ENCODE data around the gene C20orf202. TPM values are rescaled to one million over a fixed set of nuclear protein-coding genes. Genes with fewer than 3 reads are reported as not detected.

Gene C20orf202
- polyA plus RNA-seq, 1 of the 3 experiments (the other 2 are of a cell fraction): not detected

- no peaks in the 10 kb centered on the region for H3K27me3 ChIP-seq (ENCODE audit: insufficient read depth)
- no peaks in the 10 kb centered on the region for H3K9me2 ChIP-seq
- POLR2A ChIA-PET: no interaction called here
- H3K36me3 ChIP-seq (replicated peaks in 1 of 2; ENCODE audit: control insufficient read depth in 1 of 2, insufficient read depth in 2 of 2, low read length in 1 of 2): peaks cover 28 to 91% of the 10 kb centered on the region in 2 experiments
- no peak overlapping the region for H3K27ac ChIP-seq (ENCODE audit: low read depth in 2 of 2, low read length in 1 of 2)
- no peak overlapping the region for H3K4me3 ChIP-seq (ENCODE audit: low read depth in 2 of 2, low read length in 1 of 2)
- no peak overlapping the region for H2AFZ ChIP-seq (ENCODE audit: low read depth)
- no peaks in the 10 kb centered on the region for H3K4me1 ChIP-seq (ENCODE audit: control insufficient read depth in 1 of 2, insufficient read depth in 2 of 2, low read depth in 1 of 2, low read length in 1 of 2)
- no peaks in the 10 kb centered on the region for H3K79me2 ChIP-seq (ENCODE audit: insufficient read depth)
- TF ChIP-seq, protein P1, sequence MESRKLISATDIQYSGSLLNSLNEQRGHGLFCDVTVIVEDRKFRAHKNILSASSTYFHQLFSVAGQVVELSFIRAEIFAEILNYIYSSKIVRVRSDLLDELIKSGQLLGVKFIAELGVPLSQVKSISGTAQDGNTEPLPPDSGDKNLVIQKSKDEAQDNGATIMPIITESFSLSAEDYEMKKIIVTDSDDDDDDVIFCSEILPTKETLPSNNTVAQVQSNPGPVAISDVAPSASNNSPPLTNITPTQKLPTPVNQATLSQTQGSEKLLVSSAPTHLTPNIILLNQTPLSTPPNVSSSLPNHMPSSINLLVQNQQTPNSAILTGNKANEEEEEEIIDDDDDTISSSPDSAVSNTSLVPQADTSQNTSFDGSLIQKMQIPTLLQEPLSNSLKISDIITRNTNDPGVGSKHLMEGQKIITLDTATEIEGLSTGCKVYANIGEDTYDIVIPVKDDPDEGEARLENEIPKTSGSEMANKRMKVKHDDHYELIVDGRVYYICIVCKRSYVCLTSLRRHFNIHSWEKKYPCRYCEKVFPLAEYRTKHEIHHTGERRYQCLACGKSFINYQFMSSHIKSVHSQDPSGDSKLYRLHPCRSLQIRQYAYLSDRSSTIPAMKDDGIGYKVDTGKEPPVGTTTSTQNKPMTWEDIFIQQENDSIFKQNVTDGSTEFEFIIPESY (IDR thresholded peaks at IDR 0.05; ENCODE audit: borderline replicate concordance, low read depth): no peak
- TF ChIP-seq FOXJ3 (CRISPR knock-in tag; IDR thresholded peaks at IDR 0.05) (no peak), EZH2phosphoT487 (IDR thresholded peaks at IDR 0.05; ENCODE audit: borderline replicate concordance, low read depth) (no peak), JUND (IDR thresholded peaks at IDR 0.05) (no peak), EP300 (IDR thresholded peaks at IDR 0.05; ENCODE audit: borderline replicate concordance in 1 of 2, low read depth in 1 of 2, low read length in 1 of 2) (no peak), MXI1 (IDR thresholded peaks at IDR 0.05; ENCODE audit: low read depth, low read length) (no peak), RFX5 (IDR thresholded peaks at IDR 0.05; ENCODE audit: low read length) (no peak), GATA2 (CRISPR knock-in tag; IDR thresholded peaks at IDR 0.05) (no peak), PBX3 (IDR thresholded peaks at IDR 0.05) (no peak), MAX (IDR thresholded peaks at IDR 0.05; ENCODE audit: low read depth) (no peak), YY1 (IDR thresholded peaks at IDR 0.05; ENCODE audit: low read depth) (no peak)
- TF ChIP-seq, protein P2, sequence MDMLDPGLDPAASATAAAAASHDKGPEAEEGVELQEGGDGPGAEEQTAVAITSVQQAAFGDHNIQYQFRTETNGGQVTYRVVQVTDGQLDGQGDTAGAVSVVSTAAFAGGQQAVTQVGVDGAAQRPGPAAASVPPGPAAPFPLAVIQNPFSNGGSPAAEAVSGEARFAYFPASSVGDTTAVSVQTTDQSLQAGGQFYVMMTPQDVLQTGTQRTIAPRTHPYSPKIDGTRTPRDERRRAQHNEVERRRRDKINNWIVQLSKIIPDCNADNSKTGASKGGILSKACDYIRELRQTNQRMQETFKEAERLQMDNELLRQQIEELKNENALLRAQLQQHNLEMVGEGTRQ (IDR thresholded peaks at IDR 0.05; ENCODE audit: borderline replicate concordance, low read depth, low read length): no peak
- H4K20me1 ChIP-seq (ENCODE audit: insufficient read depth): no peaks in the 10 kb centered on the region; the same call in 1 of the 2 replicates
- H3K4me2 ChIP-seq: no peak overlapping the region
- no peaks in the 10 kb centered on the region for H3F3A ChIP-seq (replicated peaks; ENCODE audit: insufficient read depth)
- CTCF ChIA-PET: interaction anchor here (0.6 to 1.3 kb wide), 4 partner anchors 13 to 208 kb away, joined by 3 to 4 read pairs (median 3); no protein-coding TSS in a partner anchor
- WGBS (ENCODE audit: low lambda C conversion rate): 95% methylated on average over 7 of the region's 7 CpGs
- H3K9ac ChIP-seq: no peak overlapping the region
- DNase-seq: no peak
- no peaks in the 10 kb centered on the region for H3K9me3 ChIP-seq
Measured at GRCh38 chr20:1164871-1165270, 38.4 kb upstream of the C20orf202 start.

GRCh38 chr20:1165521-1165920, 37.7 kb upstream of the C20orf202 start:
- WGBS (ENCODE audit: low lambda C conversion rate): 64% methylated on average over 1 of the region's 1 CpG
- H3K9me2 ChIP-seq: no peaks in the 10 kb centered on the region
- no peaks in the 10 kb centered on the region for H3K79me2 ChIP-seq (ENCODE audit: insufficient read depth)
- no peaks in the 10 kb centered on the region for H3K9me3 ChIP-seq
- H4K20me1 ChIP-seq (ENCODE audit: insufficient read depth): no peaks in the 10 kb centered on the region; the same call in 1 of the 2 replicates
- no peaks in the 10 kb centered on the region for H3K27me3 ChIP-seq (ENCODE audit: insufficient read depth)
- H3K4me2 ChIP-seq: no peak overlapping the region
- H3K27ac ChIP-seq (ENCODE audit: low read depth in 2 of 2, low read length in 1 of 2): no peak overlapping the region; a peak in 1 of 4 replicates
- H3K4me3 ChIP-seq (ENCODE audit: low read depth in 2 of 2, low read length in 1 of 2): no peak overlapping the region
- no peak overlapping the region for H2AFZ ChIP-seq (ENCODE audit: low read depth)
- ChIA-PET POLR2A (no interaction called here), CTCF (interaction anchor here (1.2 to 1.3 kb wide), 2 partner anchors 31 to 208 kb away, joined by 3 to 4 read pairs; no protein-coding TSS in a partner anchor)
- no peak for DNase-seq
- peaks cover 32 to 95% of the 10 kb centered on the region in 2 experiments for H3K36me3 ChIP-seq (replicated peaks in 1 of 2; ENCODE audit: control insufficient read depth in 1 of 2, insufficient read depth in 2 of 2, low read length in 1 of 2)
- TF ChIP-seq TCF12 (IDR thresholded peaks at IDR 0.05) (no peak), GABPA (IDR thresholded peaks at IDR 0.05; ENCODE audit: low read depth) (no peak), SIN3A (IDR thresholded peaks at IDR 0.05; ENCODE audit: borderline replicate concordance, low read depth, low read length) (no peak), CTCF (IDR thresholded peaks at IDR 0.05) (no peak), RXRA (IDR thresholded peaks at IDR 0.05; ENCODE audit: borderline replicate concordance, low read depth) (no peak), RAD21 (IDR thresholded peaks at IDR 0.05; ENCODE audit: low read length) (no peak), MAX (IDR thresholded peaks at IDR 0.05; ENCODE audit: low read depth) (no peak), RCOR1 (IDR thresholded peaks at IDR 0.05; ENCODE audit: low read length) (no peak), SMC3 (IDR thresholded peaks at IDR 0.05; ENCODE audit: low read depth, low read length) (no peak), YY1 (IDR thresholded peaks at IDR 0.05; ENCODE audit: low read depth) (no peak), NFIC (IDR thresholded peaks at IDR 0.05; ENCODE audit: borderline replicate concordance) (no peak), MXI1 (IDR thresholded peaks at IDR 0.05; ENCODE audit: low read depth, low read length) (no peak), TAF1 (IDR thresholded peaks at IDR 0.05; ENCODE audit: borderline replicate concordance, low read depth, low read length) (no peak), POLR2AphosphoS5 (IDR thresholded peaks at IDR 0.05; ENCODE audit: low read depth, low read length) (no peak), EP300 (IDR thresholded peaks at IDR 0.05; ENCODE audit: borderline replicate concordance in 1 of 2, low read depth in 1 of 2, low read length in 1 of 2) (no peak)
- no peaks in the 10 kb centered on the region for H3F3A ChIP-seq (replicated peaks; ENCODE audit: insufficient read depth)
- no peak overlapping the region for H3K9ac ChIP-seq
- no peaks in the 10 kb centered on the region for H3K4me1 ChIP-seq (ENCODE audit: control insufficient read depth in 1 of 2, insufficient read depth in 2 of 2, low read depth in 1 of 2, low read length in 1 of 2)

All from SK-N-SH (cell line).